IMR-90 (cell line): ENCODE data around the gene RABGEF1.

ENCODE experiments used
- FOS ChIP-seq: fragments of 150-350 bp; IDR thresholded peaks from 2 replicates; pipeline ENCODE4 v1.6.1; 2016; ENCODE audit warnings: low read depth, low read length
- RFX5 ChIP-seq: IDR thresholded peaks from 2 replicates; pipeline ENCODE4 v1.8.0; 2012; ENCODE audit warnings: low read depth, mild to moderate bottlenecking, low read length, moderate library complexity
- TF ChIP-seq, protein P1 (sequence below): conservative IDR thresholded peaks from 2 replicates; pipeline ENCODE4 v1.5.1; 2012; ENCODE audit warnings: mild to moderate bottlenecking, low read depth, low read length, improper control_type of control experiment

DNA sequence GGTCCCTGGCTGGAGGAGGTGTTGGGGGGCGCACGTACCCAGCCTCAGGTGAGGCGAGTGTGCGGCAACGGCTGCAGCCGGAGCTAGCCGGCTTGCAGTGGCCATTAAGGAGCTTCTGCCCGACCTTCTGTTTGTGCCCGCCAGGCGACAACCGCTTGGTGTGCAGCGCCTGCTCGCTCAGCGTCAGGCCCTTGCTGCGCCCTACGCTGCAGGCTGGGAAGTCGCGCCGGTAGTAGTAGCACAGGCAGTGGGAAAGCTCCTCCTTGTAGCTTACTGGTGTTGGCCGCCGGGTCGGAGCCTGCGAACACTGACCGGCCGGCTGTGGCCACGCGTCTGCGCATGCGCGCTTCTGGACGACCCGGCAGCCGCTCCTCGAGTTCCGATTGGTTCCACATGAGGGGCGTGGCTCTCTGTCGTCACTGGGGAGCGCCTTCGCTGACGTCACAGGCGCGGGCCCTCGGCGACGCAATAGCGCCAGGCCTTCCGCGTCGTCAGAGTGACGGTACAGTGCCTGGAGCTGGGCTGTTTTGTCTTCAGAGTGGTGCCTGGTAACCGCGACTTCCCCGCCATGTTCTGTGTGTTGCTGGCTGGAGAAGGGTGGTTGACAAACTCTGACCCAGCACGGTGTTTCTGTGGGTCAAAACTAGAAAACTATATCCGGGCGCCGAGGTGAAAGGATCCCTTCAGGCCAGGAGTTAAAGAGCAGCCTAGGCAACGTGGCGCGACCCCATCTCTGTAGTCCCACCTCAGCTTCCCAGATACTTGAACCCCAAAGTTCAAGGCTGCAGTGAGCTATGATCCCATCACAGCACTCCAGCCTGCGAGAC is 104.2 kb downstream of the RABGEF1 start:
- TF ChIP-seq, protein P1, sequence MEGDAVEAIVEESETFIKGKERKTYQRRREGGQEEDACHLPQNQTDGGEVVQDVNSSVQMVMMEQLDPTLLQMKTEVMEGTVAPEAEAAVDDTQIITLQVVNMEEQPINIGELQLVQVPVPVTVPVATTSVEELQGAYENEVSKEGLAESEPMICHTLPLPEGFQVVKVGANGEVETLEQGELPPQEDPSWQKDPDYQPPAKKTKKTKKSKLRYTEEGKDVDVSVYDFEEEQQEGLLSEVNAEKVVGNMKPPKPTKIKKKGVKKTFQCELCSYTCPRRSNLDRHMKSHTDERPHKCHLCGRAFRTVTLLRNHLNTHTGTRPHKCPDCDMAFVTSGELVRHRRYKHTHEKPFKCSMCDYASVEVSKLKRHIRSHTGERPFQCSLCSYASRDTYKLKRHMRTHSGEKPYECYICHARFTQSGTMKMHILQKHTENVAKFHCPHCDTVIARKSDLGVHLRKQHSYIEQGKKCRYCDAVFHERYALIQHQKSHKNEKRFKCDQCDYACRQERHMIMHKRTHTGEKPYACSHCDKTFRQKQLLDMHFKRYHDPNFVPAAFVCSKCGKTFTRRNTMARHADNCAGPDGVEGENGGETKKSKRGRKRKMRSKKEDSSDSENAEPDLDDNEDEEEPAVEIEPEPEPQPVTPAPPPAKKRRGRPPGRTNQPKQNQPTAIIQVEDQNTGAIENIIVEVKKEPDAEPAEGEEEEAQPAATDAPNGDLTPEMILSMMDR: 0 out of 2 replicates have a peak, but pooled peaks have one; percentile 8
- TF ChIP-seq RFX5: no peak
- TF ChIP-seq FOS: no peak; the same call in 1 of the 2 replicates
